Central memory CD4-positive, alpha-beta T cell (primary cell): ENCODE results near the gene GUCA2B.
A peak's percentile ranks its signal among the peaks of the same experiment; 100 is the strongest.

Source experiments
- DNase-seq: peaks from one replicate; pipeline ENCODE4 v3.0.0; 2022

The GUCA2B gene

DNA sequence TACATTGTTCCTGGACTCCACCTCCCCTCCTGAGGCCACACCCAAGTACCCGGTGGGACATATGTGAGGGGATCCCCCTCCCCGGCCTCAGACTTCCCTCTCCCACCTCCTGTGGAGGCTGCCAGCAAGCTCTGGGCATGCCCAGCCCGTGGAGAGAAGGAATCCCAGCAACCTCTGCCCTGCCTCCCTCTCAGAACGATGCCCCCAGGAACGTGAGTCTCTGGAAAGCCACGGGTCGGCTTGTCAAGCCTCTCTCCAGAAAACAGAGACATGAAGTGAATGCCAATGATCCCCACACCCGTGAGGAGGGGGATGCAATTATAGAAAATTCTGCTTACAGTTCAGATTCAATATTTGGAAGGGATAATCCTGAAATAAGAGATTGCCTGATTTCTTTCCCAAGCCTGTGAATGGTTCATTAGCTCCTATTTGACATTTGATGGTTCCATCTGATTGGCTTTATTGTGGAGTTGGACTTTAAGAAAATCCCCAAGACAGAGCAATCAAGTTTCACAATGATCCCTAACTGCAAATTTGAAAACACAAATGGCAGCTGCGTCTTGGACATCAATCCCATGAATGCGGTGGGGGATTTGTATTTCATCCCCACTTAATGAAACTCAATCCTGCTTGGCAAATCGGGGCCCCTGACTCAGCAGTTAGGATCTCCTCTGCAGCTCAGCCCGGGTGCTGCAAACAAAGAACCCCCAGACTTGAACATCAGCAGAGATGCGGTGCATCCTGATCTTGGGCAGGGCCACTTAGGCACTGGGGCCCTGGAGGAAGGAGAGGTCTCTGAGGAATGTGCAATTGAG, 9.1 kb upstream of the GUCA2B start:
- DNase-seq, result no peak

DNA sequence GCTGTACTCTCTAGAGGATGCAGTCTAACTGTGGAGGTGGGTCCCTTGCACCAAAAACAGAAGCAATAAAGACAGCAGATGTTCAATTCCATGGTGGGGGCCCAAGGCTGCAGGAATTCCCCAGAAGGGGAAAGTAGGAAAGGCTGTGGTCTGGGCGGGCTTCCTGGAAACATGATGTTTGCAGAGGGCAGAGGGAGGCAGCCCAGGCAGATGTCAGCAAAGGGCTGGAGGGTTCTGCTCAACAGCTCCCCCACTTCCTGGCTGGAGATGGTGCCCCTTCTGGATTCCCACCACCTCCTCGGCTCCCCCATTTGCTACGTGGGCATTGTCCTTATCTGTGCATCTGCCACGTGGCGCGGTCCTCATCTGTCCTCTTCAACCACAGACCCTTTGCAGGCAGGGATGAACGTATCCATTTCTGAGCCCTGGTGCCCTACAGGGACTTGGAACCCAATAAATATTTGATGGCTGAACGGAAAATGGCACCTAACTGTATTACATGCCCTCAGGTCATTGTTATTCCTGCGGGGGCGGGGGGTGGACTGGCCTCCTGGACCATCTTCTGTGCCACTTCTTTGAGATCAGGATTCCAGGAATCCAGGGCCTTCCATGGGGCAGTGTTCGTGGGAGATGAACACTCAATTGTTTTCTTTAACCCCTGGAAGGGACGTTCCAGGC, 8.4 kb upstream of the GUCA2B start:
- no peak for DNase-seq

DNA sequence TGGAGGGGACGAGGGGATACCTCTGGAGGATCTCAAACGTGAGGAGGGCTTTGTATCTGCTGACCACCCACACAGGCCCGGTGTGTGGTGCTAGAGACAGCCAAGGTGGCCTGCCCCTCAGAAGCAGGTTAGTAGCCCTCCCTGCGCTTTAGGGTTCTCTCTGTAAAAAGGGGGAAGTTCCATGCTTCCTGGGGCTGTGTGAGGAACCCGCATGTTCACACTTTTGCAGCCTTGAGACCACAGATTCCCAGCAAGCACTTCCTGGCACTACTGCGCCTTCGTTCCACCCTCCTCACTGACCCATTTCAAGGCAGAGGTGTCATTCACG, 7.9 kb upstream of the GUCA2B start:
- no peak for DNase-seq

DNA sequence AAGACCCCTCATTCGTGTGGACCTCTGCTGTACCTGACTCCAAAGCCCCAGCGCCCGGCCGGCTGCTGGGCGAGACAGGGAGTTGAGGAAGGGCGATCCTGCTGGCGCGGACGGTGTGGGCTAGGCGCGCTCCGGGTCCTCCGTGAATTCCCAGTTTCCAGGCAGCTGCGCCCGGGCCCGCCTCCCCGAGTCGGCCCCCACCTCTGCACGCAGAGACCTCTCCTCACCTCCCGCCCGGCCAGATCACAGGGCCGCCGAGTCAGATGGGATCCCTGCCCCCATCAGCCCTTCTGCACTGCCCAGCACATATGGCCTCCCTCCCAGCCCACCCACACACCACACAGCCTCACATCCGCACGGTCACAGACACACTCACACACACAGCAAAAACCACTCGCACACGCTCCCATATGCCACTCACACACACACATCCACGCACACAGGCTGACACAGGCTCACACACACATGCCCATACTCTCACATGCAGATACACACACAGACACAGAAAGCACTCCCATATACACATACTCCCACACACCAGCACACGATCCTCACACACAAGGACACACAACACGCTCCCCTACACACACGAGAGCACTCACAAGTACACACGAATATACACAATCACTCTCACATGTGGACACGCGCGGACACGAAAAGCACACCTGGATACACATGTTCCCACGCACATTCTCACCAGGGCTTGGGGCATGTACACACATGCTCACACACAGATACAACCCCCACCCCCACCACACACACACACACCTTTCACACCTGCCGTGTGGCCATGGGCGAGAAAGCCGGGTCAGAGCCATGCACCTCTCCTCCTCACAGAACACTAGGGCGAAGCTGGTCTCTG, 7.2 kb upstream of the GUCA2B start:
- no peak for DNase-seq

DNA sequence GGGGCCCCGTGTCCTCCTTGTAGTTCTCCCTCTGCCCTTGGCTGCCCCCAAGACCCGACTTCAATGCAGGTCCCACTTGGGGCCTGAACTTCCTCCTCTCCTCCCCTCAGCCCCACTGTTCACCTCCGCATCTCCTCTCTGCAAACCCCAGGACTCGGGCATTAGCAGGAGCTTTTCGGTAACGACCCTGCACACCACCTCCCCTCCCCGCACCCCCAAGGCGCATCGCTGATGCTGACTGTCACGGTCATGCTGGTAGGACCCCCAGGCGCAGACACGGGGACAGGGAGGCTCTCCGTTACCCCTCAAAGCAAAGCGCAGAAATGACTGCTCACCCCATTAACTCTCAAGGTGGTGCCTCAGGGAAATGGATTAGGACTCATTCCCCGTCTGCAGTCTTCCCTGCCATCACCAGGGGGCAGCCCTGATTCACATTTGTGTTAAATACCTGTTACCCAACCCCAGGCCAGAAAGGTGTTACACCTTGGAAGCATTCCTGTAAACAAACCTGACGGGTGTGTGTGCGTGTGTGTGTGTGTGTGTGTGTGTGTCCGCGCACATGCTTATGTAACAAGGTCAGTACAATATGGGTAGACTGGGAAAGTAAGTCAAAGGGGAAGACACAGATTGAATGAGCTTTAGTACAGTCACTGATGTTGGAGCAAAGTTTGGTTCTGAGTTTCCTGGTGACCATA, 6.4 kb upstream of the GUCA2B start:
- DNase-seq, result peak; percentile 51

DNA sequence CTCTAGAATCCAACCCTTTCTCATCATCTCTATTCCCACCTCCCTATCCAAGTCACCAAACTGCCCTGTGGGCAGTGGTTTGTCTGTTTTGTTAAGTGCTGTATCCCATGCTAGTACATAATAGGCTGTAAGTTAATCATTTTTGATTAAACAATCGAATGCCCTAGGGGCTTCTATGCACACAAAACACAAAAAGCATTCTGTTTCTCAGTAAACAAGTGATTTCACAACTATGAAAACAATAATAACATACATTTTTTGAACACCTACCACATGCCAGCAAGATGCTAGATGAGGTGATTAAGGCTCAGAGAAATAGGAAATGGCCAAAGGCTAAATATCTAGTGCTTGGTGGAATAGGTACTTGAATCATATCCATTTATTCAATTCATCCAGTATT, 5.0 kb upstream of the GUCA2B start:
- DNase-seq, result no peak

DNA sequence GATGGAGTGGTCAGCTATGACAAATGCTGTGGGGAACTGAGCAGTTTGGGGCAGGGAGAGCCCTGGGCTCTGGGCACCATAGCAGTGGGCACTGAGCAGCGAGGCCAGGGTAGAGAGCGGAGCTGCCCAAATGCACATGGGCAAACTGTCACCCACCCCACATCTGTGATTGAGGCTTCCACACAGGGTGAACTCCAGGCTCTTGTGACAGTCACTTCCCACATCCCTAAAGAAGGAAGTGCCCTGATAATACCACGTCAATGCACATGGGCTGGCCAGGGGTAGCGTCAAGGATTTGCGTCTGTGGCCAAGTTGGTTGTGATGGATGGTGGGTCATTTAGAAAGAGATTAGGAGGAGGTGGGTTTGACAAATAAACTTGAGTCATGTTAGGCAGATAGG, 2.6 kb upstream of the GUCA2B start:
- DNase-seq, result no peak

DNA sequence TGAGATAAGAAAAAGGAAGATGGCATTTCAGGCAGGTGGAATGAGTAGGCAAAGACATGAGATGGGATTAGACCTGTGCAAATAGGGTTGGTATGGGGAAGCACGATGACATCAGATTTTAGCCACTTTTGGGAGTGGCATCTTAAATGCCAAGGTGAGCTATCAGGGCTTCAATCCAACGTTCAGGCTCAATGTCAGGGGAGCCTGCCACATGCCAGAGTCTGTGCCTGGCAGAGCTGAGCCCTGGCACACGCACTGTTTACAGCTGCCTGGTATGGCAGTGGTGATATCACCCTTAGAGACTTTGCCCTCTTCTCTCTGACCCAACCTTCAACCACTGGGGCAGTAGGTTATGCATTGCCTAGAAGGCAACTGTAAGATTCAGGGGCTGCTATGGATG, 1.1 kb upstream of the GUCA2B start:
- DNase-seq, result no peak

DNA sequence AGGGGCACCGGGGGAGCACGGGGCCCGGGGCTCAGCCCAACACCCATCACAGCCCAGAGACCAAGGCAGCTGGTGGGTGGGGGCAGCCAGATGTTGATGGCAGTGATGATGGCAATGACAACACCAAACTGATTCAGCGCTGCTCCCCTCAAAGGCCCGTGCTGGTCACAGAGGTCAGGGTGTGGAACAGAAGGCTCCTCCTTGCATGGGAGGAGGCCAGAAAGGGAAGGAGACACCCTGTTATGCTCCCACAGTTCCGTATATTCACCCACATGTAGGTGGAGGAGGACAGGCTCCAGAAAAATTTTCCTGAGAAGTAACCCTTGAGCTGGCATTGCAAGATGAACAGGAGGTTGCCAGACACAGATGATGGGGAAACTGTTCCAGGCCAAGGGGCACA, 414 bp downstream of the GUCA2B start:
- DNase-seq, result no peak

DNA sequence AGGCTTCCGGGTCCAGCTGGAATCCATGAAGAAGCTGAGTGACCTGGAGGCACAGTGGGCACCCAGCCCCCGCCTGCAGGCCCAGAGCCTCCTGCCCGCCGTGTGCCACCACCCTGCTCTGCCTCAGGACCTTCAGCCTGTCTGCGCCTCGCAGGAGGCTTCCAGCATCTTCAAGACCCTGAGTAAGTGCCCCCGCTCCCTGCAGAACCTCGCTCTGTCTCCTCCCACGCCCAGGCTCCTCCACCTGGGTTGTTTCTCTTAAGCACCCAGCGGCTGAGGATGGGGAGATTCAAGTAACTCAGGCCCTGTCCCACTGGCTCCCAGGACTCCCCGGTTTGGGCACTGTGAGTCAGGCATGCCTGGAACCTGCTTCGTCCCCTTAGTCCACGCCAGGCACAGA, 1.5 kb downstream of the GUCA2B start:
- no peak for DNase-seq

DNA sequence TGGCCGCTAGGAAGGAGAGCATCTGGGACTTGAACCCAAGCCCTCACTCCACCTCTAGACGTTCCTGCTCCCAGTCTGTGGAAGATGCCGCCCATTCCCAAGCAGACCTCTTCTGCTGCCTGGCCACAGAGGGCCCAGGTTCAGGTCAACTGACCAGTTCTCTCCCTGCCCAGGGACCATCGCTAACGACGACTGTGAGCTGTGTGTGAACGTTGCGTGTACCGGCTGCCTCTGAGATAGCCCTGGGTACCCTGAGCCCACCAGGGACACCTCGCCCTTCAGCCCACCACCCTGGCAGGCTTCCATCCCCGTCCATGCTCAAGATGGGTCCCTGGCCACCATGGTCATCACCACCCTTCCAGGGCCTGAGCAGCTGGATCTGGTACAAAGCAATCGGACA, 2.2 kb downstream of the GUCA2B start:
- no peak for DNase-seq

DNA sequence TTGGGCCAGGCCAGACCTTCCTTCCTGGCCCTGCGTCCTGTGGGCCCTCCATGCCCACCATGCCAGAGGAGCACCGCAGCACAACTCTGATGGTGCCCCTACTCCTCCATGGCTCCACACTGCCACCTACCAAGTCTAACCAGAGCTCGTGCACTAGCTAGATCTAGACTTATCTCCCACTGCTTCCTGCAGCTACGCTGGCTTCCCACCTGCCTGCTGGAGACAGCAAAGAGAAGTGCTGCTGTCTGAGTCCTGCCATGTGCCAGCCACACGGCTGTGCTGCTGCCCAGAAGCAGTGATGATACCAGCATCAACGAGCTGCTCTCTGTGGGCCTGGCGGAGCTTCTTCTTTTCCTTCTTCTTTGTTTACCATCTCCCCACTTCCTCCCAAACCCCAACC, 4.5 kb downstream of the GUCA2B start:
- no peak for DNase-seq

DNA sequence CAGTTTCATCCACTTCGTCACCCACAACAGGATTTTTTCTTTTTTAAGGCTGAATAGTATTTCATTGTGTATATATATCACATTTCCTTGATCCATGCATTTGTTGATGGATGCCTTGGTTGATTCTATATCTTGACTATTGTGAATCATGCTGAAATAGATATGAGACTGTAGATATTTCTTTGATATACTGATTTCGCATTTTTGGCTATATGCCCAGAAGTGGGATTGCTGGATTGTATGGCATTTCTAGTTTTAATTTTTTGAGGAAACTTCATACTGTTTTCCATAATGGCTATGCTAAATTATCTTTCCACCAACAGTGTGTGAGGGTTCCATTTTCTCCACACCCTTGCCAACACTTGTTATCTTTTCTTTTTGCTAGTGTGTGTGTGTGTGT, 5.0 kb downstream of the GUCA2B start:
- DNase-seq, result no peak

DNA sequence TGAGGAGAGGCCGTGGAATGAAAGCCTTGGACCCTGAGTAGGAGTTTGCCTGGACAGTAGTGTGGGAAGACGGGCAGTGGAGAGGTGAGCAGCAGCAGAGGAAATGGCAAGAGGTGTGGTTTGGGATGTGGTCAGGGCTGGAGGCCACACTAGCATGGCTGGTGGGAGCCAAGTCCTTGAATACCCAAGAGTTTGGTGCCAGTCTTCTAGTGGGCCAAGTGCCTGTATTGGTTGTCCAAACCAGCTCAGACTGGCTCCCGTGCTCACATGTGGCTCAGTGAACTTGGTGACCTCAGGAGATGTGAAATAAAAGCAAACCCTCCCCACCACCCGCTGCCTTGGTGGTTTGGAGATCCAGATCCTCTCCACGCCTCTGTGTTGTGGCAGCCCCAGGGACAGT, 9.0 kb downstream of the GUCA2B start:
- DNase-seq, result no peak

DNA sequence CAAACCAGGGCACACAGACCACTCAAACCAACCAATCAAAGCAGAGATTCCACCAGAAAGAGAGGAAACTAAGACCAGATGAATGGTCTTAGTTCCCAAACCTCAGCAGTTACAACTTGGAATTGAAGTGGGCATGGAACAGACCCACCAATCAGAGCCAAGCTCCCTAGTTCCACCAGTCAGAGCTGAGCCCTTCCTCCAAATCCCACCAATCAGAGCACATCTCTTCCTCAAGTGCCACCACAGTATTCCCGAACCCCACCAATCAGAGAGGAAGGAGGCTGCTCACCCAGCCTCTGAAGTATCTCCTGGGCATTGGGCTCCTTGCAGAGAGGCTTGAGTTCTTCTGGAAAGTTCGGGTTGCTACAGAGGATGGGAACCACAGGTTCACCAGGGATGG, 9.9 kb downstream of the GUCA2B start:
- DNase-seq, result no peak

DNA sequence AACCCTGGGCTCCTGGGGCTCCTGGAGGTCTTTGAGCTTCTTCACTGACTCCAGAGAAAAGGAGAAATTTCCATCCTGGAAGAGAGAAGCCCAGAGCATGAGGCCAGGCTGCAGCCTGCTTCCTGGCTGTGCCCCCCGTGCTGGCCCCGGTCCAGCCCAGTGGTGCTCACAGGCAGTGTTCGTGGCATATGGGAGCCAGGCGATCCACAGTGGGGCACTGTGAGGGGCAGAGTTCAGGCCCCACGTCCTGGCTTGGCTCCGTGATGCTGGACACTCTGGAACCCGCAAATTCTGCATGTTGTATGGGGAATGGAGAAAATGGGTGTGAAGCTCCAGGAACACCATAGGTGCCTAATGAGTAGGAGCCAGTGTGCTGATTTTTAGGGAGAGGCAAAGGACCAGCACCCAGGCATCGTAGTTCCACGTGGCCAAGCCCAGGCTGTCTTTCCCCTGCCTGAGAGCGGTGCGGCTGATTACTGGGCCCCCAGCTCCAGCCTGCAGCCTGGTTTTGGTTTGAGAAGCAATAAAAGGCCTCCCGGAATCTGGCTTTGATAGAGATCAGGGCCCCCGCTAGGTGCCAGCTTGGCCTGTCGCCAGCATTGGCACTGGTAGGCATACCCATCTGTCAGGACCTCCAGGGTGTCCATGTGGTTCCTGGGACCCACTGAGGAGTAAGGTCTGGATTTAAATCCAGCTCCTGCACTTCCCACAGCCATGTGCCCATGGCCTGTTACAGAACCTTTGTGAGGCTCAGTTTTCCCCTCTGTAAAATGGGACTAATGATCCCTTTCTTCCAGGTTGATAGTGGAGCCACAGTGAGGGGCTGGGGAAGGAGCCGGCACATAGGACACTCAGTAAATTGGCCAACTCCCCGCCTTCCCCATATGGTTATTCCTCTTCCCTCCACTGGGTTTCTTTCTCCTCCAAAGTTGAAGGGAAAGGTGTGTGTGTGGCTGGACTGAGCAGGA, 10.6 kb downstream of the GUCA2B start:
- no peak for DNase-seq

DNA sequence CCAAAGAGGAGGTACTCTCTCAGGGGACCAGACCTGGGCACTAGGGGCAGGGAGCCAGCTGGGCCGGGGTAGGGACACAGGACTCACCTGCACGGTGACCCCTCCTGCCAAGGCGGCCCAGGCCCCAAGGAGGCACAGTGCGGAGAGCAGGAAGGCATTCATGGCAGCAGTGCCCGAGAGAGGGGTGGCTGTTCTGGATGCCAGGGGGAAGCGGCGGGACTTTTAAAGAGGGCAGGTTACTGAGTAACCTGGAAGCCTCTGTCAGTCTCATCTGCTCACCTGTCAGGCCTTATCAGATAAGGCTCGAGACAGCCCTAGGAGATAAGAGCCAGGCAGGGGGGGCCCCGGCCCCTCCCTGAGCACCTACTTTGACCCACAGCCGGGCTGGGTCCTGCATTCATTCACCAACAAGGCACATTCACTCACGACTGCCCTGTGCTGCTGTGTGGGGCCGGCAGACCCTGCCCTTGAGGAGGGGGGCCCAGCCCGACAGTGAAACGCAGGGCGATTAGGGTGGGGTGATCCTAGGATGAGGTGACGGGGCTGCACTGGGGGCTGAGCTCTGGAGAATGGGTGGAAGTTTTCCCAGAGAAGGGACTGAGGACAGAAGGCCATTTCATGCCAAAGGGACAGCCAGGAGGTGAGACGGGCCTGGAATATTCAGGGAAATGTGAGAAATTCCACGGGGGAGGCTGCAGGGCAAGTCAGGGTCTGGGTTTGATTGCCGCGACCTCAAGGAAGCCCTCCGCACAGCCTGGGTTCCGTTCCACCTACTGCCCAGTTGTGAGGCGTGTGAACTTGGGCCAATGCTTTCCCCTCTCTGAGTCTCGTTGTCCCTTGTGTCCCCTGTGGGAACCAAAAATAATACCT, 11.6 kb downstream of the GUCA2B start, which contains the start of gene GUCA2A:
Gene GUCA2A (minus strand): TSS at position 195 of the 870 bp plus-strand sequence. CDS start 33 bp downstream, at position 162.
- DNase-seq, result no peak

DNA sequence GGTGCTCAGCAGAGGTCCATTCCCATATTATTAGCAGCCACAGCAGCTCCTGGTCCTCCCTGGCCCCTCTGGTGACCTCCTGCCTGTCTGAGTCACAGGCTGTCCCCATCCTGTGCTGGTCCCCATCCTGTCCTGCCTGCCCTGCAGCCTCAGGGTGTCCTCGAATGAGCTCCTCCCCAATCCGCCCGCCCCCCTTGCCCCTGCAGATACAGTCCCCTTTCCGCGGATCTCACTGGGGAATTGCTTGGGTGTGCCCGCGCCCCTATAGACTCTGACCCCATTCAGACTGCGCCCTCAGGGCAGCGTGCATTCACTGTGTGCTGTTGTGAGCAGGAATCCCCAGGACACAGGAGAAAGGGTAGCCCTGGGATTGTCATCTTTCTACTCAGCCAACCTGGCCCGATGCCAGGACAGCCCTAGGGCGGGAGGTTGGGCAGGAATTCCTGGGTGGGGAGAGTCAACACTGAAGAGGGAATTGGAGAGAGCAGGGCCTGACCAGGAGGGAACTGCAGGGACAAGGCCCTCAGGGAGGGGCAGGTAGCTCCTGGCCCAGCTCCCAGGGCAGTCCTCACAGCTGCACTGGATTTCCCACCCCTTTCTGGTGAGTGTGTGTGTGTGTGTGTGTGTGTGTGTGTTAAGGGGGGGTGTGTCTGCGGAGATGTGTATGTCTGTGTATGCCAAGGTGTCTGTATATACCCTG, 12.5 kb downstream of the GUCA2B start:
- no peak for DNase-seq

DNA sequence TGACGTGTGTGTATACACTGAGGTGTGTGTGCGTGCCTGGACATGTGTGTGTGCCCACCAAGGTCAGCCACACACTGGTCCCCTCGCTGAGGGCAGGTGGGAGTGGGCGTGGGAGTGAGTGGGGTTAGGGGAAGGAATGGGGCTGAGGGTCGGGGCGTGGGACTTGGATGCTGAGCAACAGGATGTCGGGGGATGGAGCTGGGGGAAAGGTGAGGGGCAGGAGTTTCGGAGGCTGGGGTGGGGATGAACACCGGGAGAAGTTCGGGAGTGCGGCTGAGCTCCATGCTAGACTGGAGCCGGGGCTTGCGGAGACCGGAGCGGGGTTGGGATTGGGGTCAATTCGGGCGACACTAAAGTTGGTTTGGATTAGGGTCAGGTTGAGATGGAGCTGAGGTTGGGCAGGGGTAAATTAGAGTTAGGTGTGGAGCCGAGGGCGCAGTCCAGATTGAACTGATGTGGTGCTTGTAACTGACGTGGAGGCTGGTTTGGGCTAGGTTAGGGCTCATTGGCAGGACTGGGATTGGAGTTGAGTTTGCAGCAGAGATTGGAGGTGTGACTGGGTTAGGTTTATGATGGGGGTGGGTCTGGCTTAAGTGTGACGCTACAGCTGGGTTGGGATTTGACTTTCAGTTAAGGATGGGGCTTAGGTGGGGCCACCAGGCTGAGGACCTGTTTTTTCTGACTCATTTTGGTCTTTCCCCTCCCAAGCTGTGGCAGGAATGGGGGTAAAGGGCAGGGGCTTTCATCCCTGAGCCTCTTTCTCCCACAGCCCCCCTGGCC, 14.6 kb downstream of the GUCA2B start:
- no peak for DNase-seq

DNA sequence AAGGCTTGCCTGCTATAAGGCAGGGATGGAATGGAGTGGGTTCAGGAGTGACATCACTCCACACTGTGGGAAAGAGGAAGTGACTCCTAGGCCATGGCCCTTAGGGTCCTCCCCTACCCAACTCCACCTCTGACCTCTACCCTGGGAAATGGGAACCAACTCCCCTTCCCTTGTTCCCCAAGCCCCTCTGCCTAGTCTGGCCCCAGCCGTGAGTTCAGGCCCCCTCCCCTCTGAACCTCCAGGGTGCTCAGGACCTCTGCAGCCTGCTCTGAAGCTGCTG, 15.1 kb downstream of the GUCA2B start:
- DNase-seq, result no peak
